K562 (cell line): ENCODE data around the gene COPS6. TPM values are rescaled to one million over a fixed set of nuclear protein-coding genes. Genes with fewer than 3 reads are reported as not detected.

Experiments
- BRF1 ChIP-seq: IDR thresholded peaks from 3 replicates; pipeline ENCODE4 v1.6.1; 2011; ENCODE audit warnings: borderline replicate concordance, mild to moderate bottlenecking; ENCODE audit not compliant: insufficient read length; ENCODE audit errors: extremely low read depth
- CBX3 ChIP-seq, 2 experiments: IDR thresholded peaks; 1 replicate in 1 of 2; 2 replicates in 1 of 2; pipeline ENCODE4 v1.6.1; 2012; ENCODE audit warnings: inconsistent platforms in 2 of 2, low read length in 2 of 2, borderline replicate concordance in 1 of 2, control low read depth in 1 of 2
- DMBX1 ChIP-seq: fragments of 250-450 bp; sonication (Bioruptor Pico); IDR thresholded peaks from 2 replicates; pipeline ENCODE4 v1.8.0; 2022; ENCODE audit warnings: inconsistent platforms, mild to moderate bottlenecking, moderate library complexity, borderline replicate concordance
- ETV6 ChIP-seq, 3 experiments: fragments of 150-350 bp in 1 of 3; sonication (generic) in 1 of 3; formaldehyde crosslinking in 1 of 3; IDR thresholded peaks; 2 replicates each; pipeline versions ENCODE4 v1.6.1 to v1.8.0; 2014 to 2022; ENCODE audit warnings: borderline replicate concordance in 2 of 3, low read depth in 2 of 3, antibody characterized with exemption in 1 of 3, low read length in 1 of 3, mild to moderate bottlenecking in 1 of 3, missing genetic modification reagents in 1 of 3
- GTF2E2 ChIP-seq: fragments of 200-800 bp; sonication (Bioruptor generic); IDR thresholded peaks from 2 replicates; pipeline ENCODE4 v1.6.1; 2016; ENCODE audit warnings: missing genetic modification characterization, missing compliant biosample characterization
- HBP1 ChIP-seq: fragments of 450-650 bp; formaldehyde crosslinking; IDR thresholded peaks from 2 replicates; pipeline ENCODE4 v1.4.0; 2022; ENCODE audit warnings: missing genetic modification characterization
- HLTF ChIP-seq: fragments of 450-650 bp; IDR thresholded peaks from 2 replicates; pipeline ENCODE4 v1.6.1; 2016
- L3MBTL2 ChIP-seq: fragments of 450-650 bp; IDR thresholded peaks from 2 replicates; pipeline ENCODE4 v1.6.1; 2016; ENCODE audit warnings: mild to moderate bottlenecking, moderate library complexity
- NFE2 ChIP-seq: IDR thresholded peaks from 2 replicates; pipeline ENCODE4 v1.6.1; 2014; ENCODE audit warnings: antibody characterized with exemption, low read depth
- PRDM10 ChIP-seq: fragments of 450-650 bp; IDR thresholded peaks from 2 replicates; pipeline ENCODE4 v1.6.1; 2018; ENCODE audit not compliant: partially characterized antibody
- RFX7 ChIP-seq: fragments of 250-450 bp; sonication (Bioruptor Pico); IDR thresholded peaks from 2 replicates; pipeline ENCODE4 v1.5.1; 2021; ENCODE audit warnings: mild to moderate bottlenecking
- SMARCA5 ChIP-seq: fragments of 450-650 bp; IDR thresholded peaks from 2 replicates; pipeline ENCODE4 v1.6.1; 2016
- SNIP1 ChIP-seq: fragments of 450-650 bp; IDR thresholded peaks from 2 replicates; pipeline ENCODE4 v1.7.1; 2017; ENCODE audit warnings: low read depth, mild to moderate bottlenecking
- TAF1 ChIP-seq: IDR thresholded peaks from 2 replicates; pipeline ENCODE4 v1.6.1; 2011; ENCODE audit warnings: mild to moderate bottlenecking, low read length, moderate library complexity; ENCODE audit not compliant: insufficient read depth, control insufficient read depth, severe bottlenecking; ENCODE audit errors: extremely low read depth
- TCF3 ChIP-seq: sonication (generic); formaldehyde crosslinking; IDR thresholded peaks from 2 replicates; pipeline ENCODE4 v1.4.0; 2020; ENCODE audit warnings: mild to moderate bottlenecking, missing genetic modification reagents
- ZNF133 ChIP-seq: fragments of 250-450 bp; sonication (Bioruptor Pico); IDR thresholded peaks from 2 replicates; pipeline ENCODE4 v1.4.0; 2020; ENCODE audit warnings: mild to moderate bottlenecking
- ZNF24 ChIP-seq: fragments of 450-650 bp; IDR thresholded peaks from 2 replicates; pipeline ENCODE4 v1.6.1; 2016
- polyA plus RNA-seq, 8 experiments: library from polyadenylated mRNA; depleted of rRNA in 4 of 8; stranded (reverse) in 5 of 8; unstranded in 3 of 8; fragments of >200 nt; fragmentation: Nextera tagmentation in 2 of 8; fragmentation: Illumina TruSeq in 1 of 8; extraction: Ambion mirVana in 2 of 8; extraction: Trizol in 1 of 8; gene quantifications; 2 replicates each; pipeline versions ENCODE4 v1.2.1 to v1.2.3, GENCODE V29; 2011 to 2014; ENCODE audit warnings: inconsistent platforms in 1 of 8, missing spikeins in 1 of 8
- total RNA-seq, 7 experiments: library from RNA; depleted of rRNA in 6 of 7; stranded (reverse); fragments of >200 nt in 6 of 7; fragmentation: Illumina TruSeq in 2 of 7; extraction: Trizol in 2 of 7; gene quantifications; 2 replicates each; pipeline versions ENCODE4 v1.2.1 to v1.2.3, GENCODE V29; 2011 to 2021; ENCODE audit warnings: low replicate concordance in 1 of 7
- TF ChIP-seq, protein P1 (sequence below): sonication (generic); formaldehyde crosslinking; IDR thresholded peaks from 2 replicates; pipeline ENCODE4 v1.9.0; 2022; ENCODE audit warnings: mild to moderate bottlenecking, missing genetic modification reagents
- TF ChIP-seq, protein P2 (sequence below): sonication (generic); formaldehyde crosslinking; IDR thresholded peaks from 2 replicates; pipeline ENCODE4 v1.8.1; 2022; ENCODE audit warnings: missing genetic modification reagents
- TF ChIP-seq, protein P3 (sequence below): IDR thresholded peaks from 2 replicates; pipeline ENCODE4 v1.6.1; 2014; ENCODE audit warnings: antibody characterized with exemption

The COPS6 gene
- total and polyA plus RNA-seq, 9 of the 15 experiments (the other 6 are each of a cell fraction or from before 2014, with no cell fraction given), result 63.0 to 331 (median 168) TPM

GRCh38 chr7:100119970-100120732 is 31.4 kb downstream of the COPS6 start (continued):
- TF ChIP-seq PRDM10 (peak; percentile 92), RFX7 (CRISPR knock-in tag) (no peak), HLTF (no peak), BRF1 (no peak), SMARCA5 (peak; percentile 59; the same call in 1 of the 2 replicates), CBX3 (IDR thresholded peaks at IDR 0.05; ENCODE audit: borderline replicate concordance in 1 of 2, low read length in 2 of 2) (peak in 1 of 2 experiments; percentile 4; a peak in 1 of 3 replicates), ZNF133 (no peak), ETV6 (IDR thresholded peaks at IDR 0.05; ENCODE audit: borderline replicate concordance in 1 of 2, low read depth in 2 of 2, low read length in 1 of 2) (no peak), ETV6 (CRISPR knock-in tag; IDR thresholded peaks at IDR 0.05; ENCODE audit: borderline replicate concordance) (no peak), DMBX1 (CRISPR knock-in tag) (no peak), ZNF24 (no peak), TCF3 (CRISPR knock-in tag) (no peak), L3MBTL2 (0 out of 2 replicates have a peak, but pooled peaks have one; percentile 56), TAF1 (no peak), GTF2E2 (tag) (no peak), HBP1 (no peak), NFE2 (no peak), SNIP1 (no peak)
- TF ChIP-seq, protein P1, sequence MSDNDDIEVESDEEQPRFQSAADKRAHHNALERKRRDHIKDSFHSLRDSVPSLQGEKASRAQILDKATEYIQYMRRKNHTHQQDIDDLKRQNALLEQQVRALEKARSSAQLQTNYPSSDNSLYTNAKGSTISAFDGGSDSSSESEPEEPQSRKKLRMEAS, result no peak; the same call in none of the 2 replicates
- TF ChIP-seq, protein P2, sequence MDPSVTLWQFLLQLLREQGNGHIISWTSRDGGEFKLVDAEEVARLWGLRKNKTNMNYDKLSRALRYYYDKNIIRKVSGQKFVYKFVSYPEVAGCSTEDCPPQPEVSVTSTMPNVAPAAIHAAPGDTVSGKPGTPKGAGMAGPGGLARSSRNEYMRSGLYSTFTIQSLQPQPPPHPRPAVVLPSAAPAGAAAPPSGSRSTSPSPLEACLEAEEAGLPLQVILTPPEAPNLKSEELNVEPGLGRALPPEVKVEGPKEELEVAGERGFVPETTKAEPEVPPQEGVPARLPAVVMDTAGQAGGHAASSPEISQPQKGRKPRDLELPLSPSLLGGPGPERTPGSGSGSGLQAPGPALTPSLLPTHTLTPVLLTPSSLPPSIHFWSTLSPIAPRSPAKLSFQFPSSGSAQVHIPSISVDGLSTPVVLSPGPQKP (CRISPR knock-in tag), result no peak
- TF ChIP-seq, protein P3, sequence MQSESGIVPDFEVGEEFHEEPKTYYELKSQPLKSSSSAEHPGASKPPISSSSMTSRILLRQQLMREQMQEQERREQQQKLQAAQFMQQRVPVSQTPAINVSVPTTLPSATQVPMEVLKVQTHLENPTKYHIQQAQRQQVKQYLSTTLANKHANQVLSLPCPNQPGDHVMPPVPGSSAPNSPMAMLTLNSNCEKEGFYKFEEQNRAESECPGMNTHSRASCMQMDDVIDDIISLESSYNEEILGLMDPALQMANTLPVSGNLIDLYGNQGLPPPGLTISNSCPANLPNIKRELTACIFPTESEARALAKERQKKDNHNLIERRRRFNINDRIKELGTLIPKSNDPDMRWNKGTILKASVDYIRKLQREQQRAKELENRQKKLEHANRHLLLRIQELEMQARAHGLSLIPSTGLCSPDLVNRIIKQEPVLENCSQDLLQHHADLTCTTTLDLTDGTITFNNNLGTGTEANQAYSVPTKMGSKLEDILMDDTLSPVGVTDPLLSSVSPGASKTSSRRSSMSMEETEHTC, result no peak
